Left ventricle myocardium inferior (tissue), 1 donor: Measurements from ENCODE around the gene HSP90AB1. TPM values are rescaled to one million over a fixed set of nuclear protein-coding genes. Genes with fewer than 3 reads are reported as not detected.

Experiments used
- DNase-seq: peaks from one replicate; pipeline ENCODE4 v3.0.0-alpha.2; 2020
- H3K27ac ChIP-seq: fragments of 200-600 bp; replicated peaks from 2 replicates; pipeline ENCODE4 v1.8.0; 2021
- H3K27me3 ChIP-seq: fragments of 200-600 bp; 2 replicates; pipeline ENCODE4 v1.8.0; 2021; ENCODE audit warnings: low read depth
- H3K36me3 ChIP-seq: fragments of 200-600 bp; 2 replicates; pipeline ENCODE4 v1.8.0; 2021
- H3K4me1 ChIP-seq: fragments of 200-600 bp; 2 replicates; pipeline ENCODE4 v1.8.0; 2021
- H3K4me3 ChIP-seq: fragments of 200-600 bp; 2 replicates; pipeline ENCODE4 v1.8.0; 2021; ENCODE audit warnings: mild to moderate bottlenecking, moderate library complexity
- H3K9me3 ChIP-seq: fragments of 200-600 bp; replicated peaks from 2 replicates; pipeline ENCODE4 v1.8.0; 2021
- intact Hi-C: fragments of 100-400 bp; cut with micrococcal nuclease; formaldehyde crosslinking; loops from one replicate; pipeline ENCODE4 v1.11.0; 2022
- total RNA-seq: library from RNA; stranded (reverse); fragmentation: NEBNext Ultra II Directional; extraction: Animal tissue kit (Norgen Biotek cat#: 25700); gene quantifications from one replicate; pipeline ENCODE4 v1.2.1, GENCODE V29; 2021
- TF ChIP-seq, protein P1 (sequence below): fragments of 200-600 bp; IDR thresholded peaks from 2 replicates; pipeline ENCODE4 v1.8.0; 2021; ENCODE audit warnings: antibody characterized with exemption, mild to moderate bottlenecking, borderline replicate concordance
- donor health status: DM: no; HTN: yes; CAD: no; lungs with severe emphysema.

HSP90AB1 gene
- total RNA-seq, 1 donor from 2014 or later = 786 TPM

DNA sequence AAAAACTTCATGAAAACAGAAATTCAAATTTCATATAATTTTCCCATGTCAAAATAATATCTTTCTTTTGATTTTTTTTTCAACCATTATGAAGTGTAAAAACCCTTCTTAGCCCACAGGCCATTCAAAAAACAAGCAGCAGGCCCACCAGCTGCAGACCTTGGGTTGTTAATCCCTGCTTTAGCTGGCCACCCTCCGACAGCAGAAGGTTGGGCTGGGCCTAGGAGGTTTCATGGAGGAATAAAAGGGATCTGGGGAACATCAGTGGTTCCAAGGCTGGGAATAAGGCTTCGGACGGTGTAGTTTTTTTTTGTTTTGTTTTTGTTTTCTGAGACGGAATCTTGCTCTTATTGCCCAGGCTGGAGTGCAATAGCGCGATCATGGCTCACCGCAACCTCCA lies 3.6 kb upstream of the HSP90AB1 start:
- H3K27me3 ChIP-seq = no peaks in the 10 kb centered on the region
- peaks cover 4% of the 10 kb centered on the region for H3K36me3 ChIP-seq
- DNase-seq = no peak
- intact Hi-C loops = no loop called here
- TF ChIP-seq, protein P1, sequence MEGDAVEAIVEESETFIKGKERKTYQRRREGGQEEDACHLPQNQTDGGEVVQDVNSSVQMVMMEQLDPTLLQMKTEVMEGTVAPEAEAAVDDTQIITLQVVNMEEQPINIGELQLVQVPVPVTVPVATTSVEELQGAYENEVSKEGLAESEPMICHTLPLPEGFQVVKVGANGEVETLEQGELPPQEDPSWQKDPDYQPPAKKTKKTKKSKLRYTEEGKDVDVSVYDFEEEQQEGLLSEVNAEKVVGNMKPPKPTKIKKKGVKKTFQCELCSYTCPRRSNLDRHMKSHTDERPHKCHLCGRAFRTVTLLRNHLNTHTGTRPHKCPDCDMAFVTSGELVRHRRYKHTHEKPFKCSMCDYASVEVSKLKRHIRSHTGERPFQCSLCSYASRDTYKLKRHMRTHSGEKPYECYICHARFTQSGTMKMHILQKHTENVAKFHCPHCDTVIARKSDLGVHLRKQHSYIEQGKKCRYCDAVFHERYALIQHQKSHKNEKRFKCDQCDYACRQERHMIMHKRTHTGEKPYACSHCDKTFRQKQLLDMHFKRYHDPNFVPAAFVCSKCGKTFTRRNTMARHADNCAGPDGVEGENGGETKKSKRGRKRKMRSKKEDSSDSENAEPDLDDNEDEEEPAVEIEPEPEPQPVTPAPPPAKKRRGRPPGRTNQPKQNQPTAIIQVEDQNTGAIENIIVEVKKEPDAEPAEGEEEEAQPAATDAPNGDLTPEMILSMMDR = no peak
- no peak overlapping the region for H3K4me3 ChIP-seq
- no peaks in the 10 kb centered on the region for H3K9me3 ChIP-seq
- H3K27ac ChIP-seq = no peak overlapping the region
- peaks cover 33% of the 10 kb centered on the region for H3K4me1 ChIP-seq

DNA sequence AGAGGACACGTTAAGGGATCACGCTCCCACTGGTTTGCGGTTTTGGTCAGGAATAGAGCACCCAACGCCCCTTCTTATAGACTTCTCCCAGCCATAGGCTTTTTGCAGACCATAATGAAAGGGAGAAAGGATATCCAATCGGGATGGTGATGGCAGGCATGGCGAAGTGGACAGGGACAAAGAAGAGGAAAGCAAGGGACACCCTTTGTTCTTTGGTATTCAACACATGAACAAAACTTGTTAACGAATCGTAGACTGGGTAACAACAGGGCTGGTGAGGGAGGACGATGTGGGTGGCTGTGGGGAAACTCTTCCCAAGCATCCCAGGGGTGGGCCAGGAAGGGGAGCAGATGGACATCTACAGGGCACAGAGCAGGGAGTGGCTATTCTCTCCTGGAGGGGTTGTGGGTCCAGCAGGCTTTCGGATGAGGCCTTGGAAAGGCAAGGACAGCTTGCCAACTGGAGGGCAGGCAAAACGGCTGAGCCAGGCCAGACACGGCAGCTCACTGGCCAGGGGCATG lies 1.4 kb upstream of the HSP90AB1 start:
- Histone ChIP-seq H3K4me3 (peak overlapping the region; percentile 96), H3K4me1 (peaks cover 50% of the 10 kb centered on the region), H3K9me3 (no peaks in the 10 kb centered on the region), H3K36me3 (peaks cover 25% of the 10 kb centered on the region), H3K27ac (peak overlapping the region; percentile 99), H3K27me3 (no peaks in the 10 kb centered on the region)
- no peak for DNase-seq
- TF ChIP-seq, protein P1 = no peak
- intact Hi-C loops = no loop called here

DNA sequence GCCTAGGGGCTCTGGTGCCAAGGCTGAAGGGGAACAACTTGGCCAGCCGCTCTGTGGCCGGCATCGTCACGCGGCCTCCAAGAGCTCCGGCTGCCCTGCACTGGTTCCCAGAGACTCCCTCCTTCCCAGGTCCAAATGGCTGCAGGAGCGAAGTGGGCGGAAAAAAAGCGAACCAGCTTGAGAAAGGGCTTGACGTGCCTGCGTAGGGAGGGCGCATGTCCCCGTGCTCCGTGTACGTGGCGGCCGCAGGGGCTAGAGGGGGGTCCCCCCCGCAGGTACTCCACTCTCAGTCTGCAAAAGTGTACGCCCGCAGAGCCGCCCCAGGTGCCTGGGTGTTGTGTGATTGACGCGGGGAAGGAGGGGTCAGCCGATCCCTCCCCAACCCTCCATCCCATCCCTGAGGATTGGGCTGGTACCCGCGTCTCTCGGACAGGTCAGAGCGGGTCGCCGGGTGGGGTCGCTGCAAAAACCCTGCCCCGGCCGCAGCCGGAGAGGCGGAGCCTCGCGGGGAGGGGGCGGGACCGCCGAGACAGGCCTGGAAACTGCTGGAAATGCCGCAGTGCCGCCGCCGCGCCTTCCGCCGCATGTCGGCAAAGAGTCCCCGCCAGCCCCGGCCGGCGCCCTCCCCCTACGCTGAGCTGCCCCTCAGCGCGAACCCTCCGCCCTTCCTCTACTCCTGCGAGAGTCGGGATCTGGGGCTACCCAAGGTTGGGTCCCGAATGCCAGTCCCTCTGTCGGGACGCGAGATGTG lies 814 bp upstream of the HSP90AB1 start:
- intact Hi-C loops = no loop called here
- DNase-seq = peak; percentile 95

DNA sequence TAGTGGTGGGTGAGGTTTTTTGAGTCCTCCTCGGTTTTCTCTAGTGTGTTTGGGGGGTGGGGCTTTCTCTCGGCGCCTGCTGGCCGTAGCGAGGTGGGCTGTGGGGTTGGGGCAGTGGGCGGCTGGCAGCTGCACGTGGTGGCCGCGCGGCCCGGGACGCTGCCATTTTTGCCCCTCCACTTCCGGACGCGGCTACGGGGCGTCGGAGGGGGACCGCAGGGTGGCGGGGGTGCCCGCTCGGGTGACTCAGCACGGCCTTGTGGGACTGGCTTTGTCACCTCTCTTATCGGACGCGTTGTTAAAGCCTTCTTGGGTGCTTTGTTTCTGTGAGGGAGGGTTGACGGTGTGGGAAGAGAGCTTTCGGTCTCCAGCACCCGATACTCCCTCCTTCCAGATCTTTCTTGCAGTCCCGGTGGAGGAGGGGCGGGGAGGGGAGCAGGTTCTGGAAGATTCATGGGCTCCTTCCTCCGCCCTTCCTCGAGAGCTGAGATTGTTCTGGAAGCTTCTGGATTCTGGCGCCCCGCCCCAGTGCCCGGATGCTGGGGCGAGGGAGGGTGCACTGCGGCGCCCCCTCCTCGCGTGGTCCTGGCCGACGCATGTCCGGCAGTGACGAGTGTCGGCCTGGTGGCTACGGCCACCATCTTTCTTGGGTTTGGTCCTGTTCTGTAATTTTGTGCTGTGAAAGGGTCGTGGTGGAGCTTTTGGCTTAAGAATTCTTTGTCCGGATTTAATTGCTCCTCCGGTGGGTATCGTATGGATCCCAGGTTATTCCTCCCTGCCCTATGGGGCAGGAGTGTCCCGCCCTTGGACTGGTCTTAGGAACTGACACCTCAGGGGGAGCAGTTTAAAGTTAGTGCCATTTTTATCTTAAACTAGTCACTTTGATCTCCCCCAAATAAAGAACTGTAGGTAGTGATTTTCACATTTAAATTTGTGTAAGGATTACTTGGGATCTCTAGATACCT lies 719 bp downstream of the HSP90AB1 start:
- Histone ChIP-seq H3K9me3 (no peaks in the 10 kb centered on the region), H3K36me3 (peaks cover 47% of the 10 kb centered on the region), H3K27me3 (no peaks in the 10 kb centered on the region), H3K4me3 (peak overlapping the region; percentile 96), H3K27ac (peak overlapping the region; percentile 99), H3K4me1 (peaks cover 71% of the 10 kb centered on the region)
- DNase-seq = peak; percentile 66
- TF ChIP-seq, protein P1 = peak; percentile 6
- intact Hi-C loops = no loop called here

More for the DNA sequence above, 814 bp upstream of the HSP90AB1 start:
- TF ChIP-seq, protein P1 = peak; percentile 46
- peaks cover 32% of the 10 kb centered on the region for H3K36me3 ChIP-seq
- no peaks in the 10 kb centered on the region for H3K9me3 ChIP-seq
- H3K27ac ChIP-seq = peak overlapping the region; percentile 99
- peak overlapping the region; percentile 96 for H3K4me3 ChIP-seq
- peaks cover 56% of the 10 kb centered on the region for H3K4me1 ChIP-seq
- H3K27me3 ChIP-seq = no peaks in the 10 kb centered on the region

DNA sequence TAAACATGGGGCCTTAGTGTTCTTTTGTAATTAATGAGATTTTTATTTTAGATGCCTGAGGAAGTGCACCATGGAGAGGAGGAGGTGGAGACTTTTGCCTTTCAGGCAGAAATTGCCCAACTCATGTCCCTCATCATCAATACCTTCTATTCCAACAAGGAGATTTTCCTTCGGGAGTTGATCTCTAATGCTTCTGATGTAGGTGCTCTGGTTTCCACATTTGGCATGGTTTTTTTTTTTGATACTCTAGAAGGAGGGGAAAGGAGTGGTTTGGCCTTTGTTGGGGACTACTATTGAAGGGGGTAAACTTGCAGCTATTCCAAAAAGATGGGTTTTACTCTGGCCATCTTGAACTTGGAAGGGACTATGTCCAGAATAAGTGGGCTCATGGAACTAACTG lies 1.7 kb downstream of the HSP90AB1 start:
- H3K9me3 ChIP-seq = no peaks in the 10 kb centered on the region
- TF ChIP-seq, protein P1 = no peak
- intact Hi-C loops = no loop called here
- H3K4me3 ChIP-seq = peak overlapping the region; percentile 96
- peak overlapping the region; percentile 99 for H3K27ac ChIP-seq
- peaks cover 57% of the 10 kb centered on the region for H3K36me3 ChIP-seq
- no peaks in the 10 kb centered on the region for H3K27me3 ChIP-seq
- DNase-seq = no peak
- peaks cover 81% of the 10 kb centered on the region for H3K4me1 ChIP-seq
